Breast epithelium (tissue), 3 donors: ENCODE measurements around the gene SLC29A4.
"Not testable (repeated sequence)": the region's sequence is repeated elsewhere in the genome, so short reads cannot be mapped to it uniquely, and the experiment has no call there.

Experiments used
- POLR2A ChIP-seq: fragments of 450-650 bp; IDR thresholded peaks from one replicate; pipeline ENCODE4 v1.6.1; 2016; ENCODE audit warnings: antibody characterized with exemption, mild to moderate bottlenecking, moderate library complexity
- TF ChIP-seq, protein P1 (sequence below), 3 donors: fragments of 450-650 bp; IDR thresholded peaks; one replicate each; pipeline ENCODE4 v1.5.1; 2016 to 2017; ENCODE audit warnings: antibody characterized with exemption in 3 of 3, mild to moderate bottlenecking in 3 of 3, moderate library complexity in 3 of 3

DNA sequence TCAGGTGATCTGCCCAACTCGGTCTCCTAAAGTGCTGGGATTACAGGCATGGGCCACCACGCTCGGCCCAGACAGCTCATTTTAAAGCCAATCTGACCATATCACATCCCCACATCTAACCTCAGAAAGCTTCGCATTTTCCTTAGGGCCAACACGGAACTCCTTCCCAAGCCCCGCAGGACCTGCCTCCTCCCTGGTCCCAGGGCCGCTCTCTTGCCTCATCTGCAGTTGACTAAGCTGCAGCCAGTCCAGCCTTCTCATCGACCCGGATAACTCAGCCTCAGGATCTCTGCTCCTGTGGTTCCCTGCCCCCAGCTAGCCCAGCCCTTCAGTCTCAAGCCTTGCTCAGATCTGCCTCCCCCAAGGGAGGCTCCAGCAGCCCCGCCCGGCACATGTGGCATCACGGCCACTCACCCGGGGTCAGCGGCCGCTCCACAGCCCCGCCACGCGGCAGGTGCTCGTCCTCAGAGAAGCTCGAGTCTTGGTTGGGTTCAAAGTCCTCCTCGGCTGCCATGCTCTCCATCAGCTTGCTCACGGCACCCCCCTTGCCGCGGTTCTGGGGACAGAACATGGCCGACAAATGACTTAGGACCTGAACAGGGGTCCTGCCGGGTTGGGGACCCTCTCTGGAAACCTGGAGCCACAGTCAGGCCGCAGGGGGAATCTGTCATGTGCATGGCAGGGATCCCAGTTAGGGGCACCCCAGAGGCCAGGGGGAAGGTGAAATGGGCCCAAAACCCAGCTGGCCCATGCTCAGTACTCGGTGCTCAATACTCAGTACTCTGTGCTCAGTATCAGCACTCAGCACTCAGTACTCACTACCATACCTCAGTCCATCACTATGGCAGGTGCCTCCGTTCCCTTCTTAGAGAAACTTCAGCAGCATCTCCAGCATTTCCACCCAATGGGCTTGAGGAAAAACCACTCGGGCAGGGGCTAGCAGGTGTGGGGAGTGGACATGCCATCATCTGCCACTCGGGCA, 41.3 kb downstream of the SLC29A4 start:
- TF ChIP-seq, protein P1, sequence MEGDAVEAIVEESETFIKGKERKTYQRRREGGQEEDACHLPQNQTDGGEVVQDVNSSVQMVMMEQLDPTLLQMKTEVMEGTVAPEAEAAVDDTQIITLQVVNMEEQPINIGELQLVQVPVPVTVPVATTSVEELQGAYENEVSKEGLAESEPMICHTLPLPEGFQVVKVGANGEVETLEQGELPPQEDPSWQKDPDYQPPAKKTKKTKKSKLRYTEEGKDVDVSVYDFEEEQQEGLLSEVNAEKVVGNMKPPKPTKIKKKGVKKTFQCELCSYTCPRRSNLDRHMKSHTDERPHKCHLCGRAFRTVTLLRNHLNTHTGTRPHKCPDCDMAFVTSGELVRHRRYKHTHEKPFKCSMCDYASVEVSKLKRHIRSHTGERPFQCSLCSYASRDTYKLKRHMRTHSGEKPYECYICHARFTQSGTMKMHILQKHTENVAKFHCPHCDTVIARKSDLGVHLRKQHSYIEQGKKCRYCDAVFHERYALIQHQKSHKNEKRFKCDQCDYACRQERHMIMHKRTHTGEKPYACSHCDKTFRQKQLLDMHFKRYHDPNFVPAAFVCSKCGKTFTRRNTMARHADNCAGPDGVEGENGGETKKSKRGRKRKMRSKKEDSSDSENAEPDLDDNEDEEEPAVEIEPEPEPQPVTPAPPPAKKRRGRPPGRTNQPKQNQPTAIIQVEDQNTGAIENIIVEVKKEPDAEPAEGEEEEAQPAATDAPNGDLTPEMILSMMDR (IDR thresholded peaks at IDR 0.05) = not testable (repeated sequence)
- not testable (repeated sequence) for TF ChIP-seq POLR2A
